Measurements from ENCODE around the gene NAALAD2. TPM values are rescaled to one million over a fixed set of nuclear protein-coding genes. Genes with fewer than 3 reads are reported as not detected.

NAALAD2 gene
- total RNA-seq, 1 donor from 2014 or later = 3.1 TPM

DNA sequence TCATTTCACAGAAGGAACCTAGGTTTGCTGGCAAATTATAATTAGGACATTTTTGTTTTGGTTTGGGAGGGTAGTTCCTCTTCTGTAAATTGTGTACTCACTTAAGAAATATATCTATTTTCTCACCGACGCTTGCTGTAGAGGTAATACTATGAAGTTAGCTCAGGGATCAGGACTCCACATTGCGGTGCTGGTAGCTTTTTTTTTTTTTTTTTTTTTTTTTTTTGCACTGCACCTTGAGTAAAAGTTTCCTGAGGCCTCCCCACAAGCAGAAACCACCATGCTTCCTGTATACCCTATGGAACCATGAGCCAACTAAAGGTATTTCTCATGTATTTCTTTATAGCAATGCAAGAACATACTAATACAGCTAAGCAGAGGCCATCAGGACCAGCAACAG is 34.0 kb upstream of the NAALAD2 start:
- no peak overlapping the region for H3K27ac Mint-ChIP-seq (ENCODE audit: unreplicated experiment)
- Histone ChIP-seq H2AFZ (ENCODE audit: low read depth, low read length) (no peak overlapping the region), H3K4me1 (ENCODE audit: insufficient read depth, low read length) (no peaks in the 10 kb centered on the region), H3K9me3 (ENCODE audit: insufficient read depth, low read depth, low read length) (no peaks in the 10 kb centered on the region), H4K20me1 (ENCODE audit: insufficient read depth, low read length) (no peaks in the 10 kb centered on the region), H3K4me2 (ENCODE audit: low read length) (no peak overlapping the region), H3K4me3 (ENCODE audit: insufficient read depth, low read depth, low read length) (no peak overlapping the region), H3K27me3 (ENCODE audit: insufficient read depth, low read length) (no peaks in the 10 kb centered on the region), H3K9ac (ENCODE audit: low read length) (no peak overlapping the region), H3K79me2 (ENCODE audit: insufficient read depth, low read length) (no peaks in the 10 kb centered on the region), H3K27ac (ENCODE audit: low read depth, low read length) (no peak overlapping the region), H3K36me3 (ENCODE audit: insufficient read depth, low read length) (no peaks in the 10 kb centered on the region)
- TF ChIP-seq, protein P1, sequence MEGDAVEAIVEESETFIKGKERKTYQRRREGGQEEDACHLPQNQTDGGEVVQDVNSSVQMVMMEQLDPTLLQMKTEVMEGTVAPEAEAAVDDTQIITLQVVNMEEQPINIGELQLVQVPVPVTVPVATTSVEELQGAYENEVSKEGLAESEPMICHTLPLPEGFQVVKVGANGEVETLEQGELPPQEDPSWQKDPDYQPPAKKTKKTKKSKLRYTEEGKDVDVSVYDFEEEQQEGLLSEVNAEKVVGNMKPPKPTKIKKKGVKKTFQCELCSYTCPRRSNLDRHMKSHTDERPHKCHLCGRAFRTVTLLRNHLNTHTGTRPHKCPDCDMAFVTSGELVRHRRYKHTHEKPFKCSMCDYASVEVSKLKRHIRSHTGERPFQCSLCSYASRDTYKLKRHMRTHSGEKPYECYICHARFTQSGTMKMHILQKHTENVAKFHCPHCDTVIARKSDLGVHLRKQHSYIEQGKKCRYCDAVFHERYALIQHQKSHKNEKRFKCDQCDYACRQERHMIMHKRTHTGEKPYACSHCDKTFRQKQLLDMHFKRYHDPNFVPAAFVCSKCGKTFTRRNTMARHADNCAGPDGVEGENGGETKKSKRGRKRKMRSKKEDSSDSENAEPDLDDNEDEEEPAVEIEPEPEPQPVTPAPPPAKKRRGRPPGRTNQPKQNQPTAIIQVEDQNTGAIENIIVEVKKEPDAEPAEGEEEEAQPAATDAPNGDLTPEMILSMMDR (IDR thresholded peaks at IDR 0.05; ENCODE audit: insufficient read depth, low read depth, low read length) = no peak
- no peak for TF ChIP-seq EZH2 (IDR thresholded peaks at IDR 0.05; ENCODE audit: insufficient read depth, low read length)
- no peak for FAIRE-seq
- H3K4me3 Mint-ChIP-seq (ENCODE audit: unreplicated experiment) = no peak overlapping the region
- peaks cover 3% of the 10 kb centered on the region for H3K9me3 Mint-ChIP-seq (ENCODE audit: unreplicated experiment)
- no peaks in the 10 kb centered on the region for H3K36me3 Mint-ChIP-seq (ENCODE audit: low read depth, unreplicated experiment)
- H3K4me1 Mint-ChIP-seq (ENCODE audit: low read depth, unreplicated experiment) = no peaks in the 10 kb centered on the region
- DNase-seq (ENCODE audit: low read depth) = no peak
- H3K27me3 Mint-ChIP-seq (ENCODE audit: low read depth, unreplicated experiment) = peaks cover 2% of the 10 kb centered on the region

DNA sequence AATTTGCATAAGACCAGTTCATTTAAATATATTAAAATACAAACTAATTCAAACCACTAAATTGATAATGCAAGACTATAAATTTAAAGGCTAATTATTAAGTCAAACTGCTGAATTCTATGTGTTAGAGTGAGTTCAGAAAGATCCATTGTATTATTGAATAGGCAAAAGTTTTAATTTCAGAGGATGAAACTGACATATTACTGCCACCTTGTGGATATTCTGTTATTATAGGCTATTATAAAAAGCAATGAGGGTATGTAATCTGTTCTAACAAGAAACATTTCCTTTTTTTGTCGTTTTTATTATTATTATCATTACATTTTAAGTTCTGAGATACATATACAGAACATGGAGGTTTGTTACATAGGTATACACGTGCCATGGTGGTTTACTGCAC is 20.9 kb upstream of the NAALAD2 start:
- H3K4me1 ChIP-seq (ENCODE audit: insufficient read depth, low read length) = no peaks in the 10 kb centered on the region
- H3K36me3 Mint-ChIP-seq (ENCODE audit: low read depth, unreplicated experiment) = no peaks in the 10 kb centered on the region
- H3K27ac ChIP-seq (ENCODE audit: low read depth, low read length) = no peak overlapping the region
- H3K9me3 Mint-ChIP-seq (ENCODE audit: unreplicated experiment) = no peaks in the 10 kb centered on the region
- H4K20me1 ChIP-seq (ENCODE audit: insufficient read depth, low read length) = no peaks in the 10 kb centered on the region
- no peak overlapping the region for H3K4me2 ChIP-seq (ENCODE audit: low read length)
- no peak overlapping the region for H3K9ac ChIP-seq (ENCODE audit: low read length)
- no peaks in the 10 kb centered on the region for H3K27me3 Mint-ChIP-seq (ENCODE audit: low read depth, unreplicated experiment)
- H3K4me1 Mint-ChIP-seq (ENCODE audit: low read depth, unreplicated experiment) = no peaks in the 10 kb centered on the region
- no peak overlapping the region for H3K27ac Mint-ChIP-seq (ENCODE audit: unreplicated experiment)
- no peaks in the 10 kb centered on the region for H3K9me3 ChIP-seq (ENCODE audit: insufficient read depth, low read depth, low read length)
- no peak overlapping the region for H3K4me3 ChIP-seq (ENCODE audit: insufficient read depth, low read depth, low read length)
- TF ChIP-seq, protein P1 (IDR thresholded peaks at IDR 0.05; ENCODE audit: insufficient read depth, low read depth, low read length) = peak; percentile 18
- TF ChIP-seq EZH2 (IDR thresholded peaks at IDR 0.05; ENCODE audit: insufficient read depth, low read length) = no peak
- DNase-seq (ENCODE audit: low read depth) (no peak), FAIRE-seq (no peak)
- H2AFZ ChIP-seq (ENCODE audit: low read depth, low read length) = no peak overlapping the region
- no peaks in the 10 kb centered on the region for H3K36me3 ChIP-seq (ENCODE audit: insufficient read depth, low read length)
- H3K27me3 ChIP-seq (ENCODE audit: insufficient read depth, low read length) = no peaks in the 10 kb centered on the region
- no peak overlapping the region for H3K4me3 Mint-ChIP-seq (ENCODE audit: unreplicated experiment)
- H3K79me2 ChIP-seq (ENCODE audit: insufficient read depth, low read length) = no peaks in the 10 kb centered on the region

DNA sequence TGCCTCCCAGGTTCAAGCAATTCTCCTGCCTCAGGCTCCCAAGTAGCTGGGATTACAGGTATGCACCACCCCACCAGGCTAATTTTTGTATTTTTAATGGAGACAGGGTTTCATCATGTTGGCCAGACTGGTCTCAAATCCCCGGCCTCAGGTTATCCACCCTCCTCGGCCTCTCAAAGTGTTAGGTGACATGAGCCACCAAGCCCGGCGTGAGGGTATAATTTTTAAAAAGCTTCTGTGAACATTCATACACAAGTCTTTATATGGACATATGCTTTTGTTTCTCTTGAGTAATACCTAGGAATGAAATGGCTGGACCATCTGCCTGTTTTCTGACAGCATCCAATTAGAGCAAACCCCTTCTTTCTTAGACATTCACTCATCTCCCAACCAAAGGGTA is 14.3 kb upstream of the NAALAD2 start:
- H3K9ac ChIP-seq (ENCODE audit: low read length) = no peak overlapping the region
- no peak overlapping the region for H3K4me3 ChIP-seq (ENCODE audit: insufficient read depth, low read depth, low read length)
- H3K36me3 ChIP-seq (ENCODE audit: insufficient read depth, low read length) = no peaks in the 10 kb centered on the region
- no peak for DNase-seq (ENCODE audit: low read depth)
- no peaks in the 10 kb centered on the region for H3K27me3 Mint-ChIP-seq (ENCODE audit: low read depth, unreplicated experiment)
- no peak overlapping the region for H2AFZ ChIP-seq (ENCODE audit: low read depth, low read length)
- H3K36me3 Mint-ChIP-seq (ENCODE audit: low read depth, unreplicated experiment) = no peaks in the 10 kb centered on the region
- H3K9me3 Mint-ChIP-seq (ENCODE audit: unreplicated experiment) = no peaks in the 10 kb centered on the region
- no peak overlapping the region for H3K4me3 Mint-ChIP-seq (ENCODE audit: unreplicated experiment)
- H3K4me1 ChIP-seq (ENCODE audit: insufficient read depth, low read length) = no peaks in the 10 kb centered on the region
- TF ChIP-seq EZH2 (IDR thresholded peaks at IDR 0.05; ENCODE audit: insufficient read depth, low read length) = no peak
- TF ChIP-seq, protein P1 (IDR thresholded peaks at IDR 0.05; ENCODE audit: insufficient read depth, low read depth, low read length) = no peak
- no peak overlapping the region for H3K27ac ChIP-seq (ENCODE audit: low read depth, low read length)
- no peaks in the 10 kb centered on the region for H4K20me1 ChIP-seq (ENCODE audit: insufficient read depth, low read length)
- no peak overlapping the region for H3K4me2 ChIP-seq (ENCODE audit: low read length)
- H3K27ac Mint-ChIP-seq (ENCODE audit: unreplicated experiment) = no peak overlapping the region
- H3K9me3 ChIP-seq (ENCODE audit: insufficient read depth, low read depth, low read length) = no peaks in the 10 kb centered on the region
- H3K79me2 ChIP-seq (ENCODE audit: insufficient read depth, low read length) = no peaks in the 10 kb centered on the region
- H3K4me1 Mint-ChIP-seq (ENCODE audit: low read depth, unreplicated experiment) = no peaks in the 10 kb centered on the region
- no peaks in the 10 kb centered on the region for H3K27me3 ChIP-seq (ENCODE audit: insufficient read depth, low read length)
- FAIRE-seq = no peak

All from astrocyte (in vitro differentiated cells and primary cell).